Natural killer cell (primary cell): ENCODE data around the gene IGF1R. TPM values are rescaled to one million over a fixed set of nuclear protein-coding genes. Genes with fewer than 3 reads are reported as not detected.

ENCODE experiments used
- ATAC-seq, 3 donors: fragments of 150-1000 bp in 2 of 3; fragments of 200-7000 bp in 1 of 3; cut with Tn5 transposase; 1 replicate in 1 of 3; 2 replicates in 2 of 3; pipeline ENCODE4 v1.10.0; 2021; ENCODE audit warnings: mild to moderate bottlenecking in 2 of 3, moderate library complexity in 2 of 3
- DNase-seq, 2 donors: peaks; one replicate each; pipeline versions ENCODE4 v3.0.0 to v3.0.0-alpha.2; 2013 to 2021; ENCODE audit warnings: mixed read lengths in 1 of 2
- H3K27ac ChIP-seq: one replicate; pipeline ENCODE4 v1.5.1; 2013; ENCODE audit warnings: mild to moderate bottlenecking, low read length
- H3K27me3 ChIP-seq: one replicate; pipeline ENCODE4 v1.6.1; 2013; ENCODE audit warnings: low read length; ENCODE audit not compliant: control insufficient read depth, insufficient read depth
- H3K36me3 ChIP-seq: one replicate; pipeline ENCODE4 v1.6.1; 2013; ENCODE audit warnings: low read length; ENCODE audit not compliant: control insufficient read depth, insufficient read depth
- H3K4me1 ChIP-seq: one replicate; pipeline ENCODE4 v1.6.1; 2013; ENCODE audit warnings: low read length; ENCODE audit not compliant: control insufficient read depth, insufficient read depth
- H3K4me3 ChIP-seq: one replicate; pipeline ENCODE4 v1.5.1; 2013; ENCODE audit warnings: low read length
- H3K9me3 ChIP-seq: one replicate; pipeline ENCODE4 v1.6.1; 2013; ENCODE audit warnings: low read length; ENCODE audit not compliant: control insufficient read depth, insufficient read depth
- H3K27ac Mint-ChIP-seq, 2 donors: one replicate each; pipeline ENCODE4 v1.8.0; 2022; ENCODE audit warnings: mild to moderate bottlenecking in 2 of 2, mixed read lengths in 2 of 2, moderate library complexity in 1 of 2
- H3K27me3 Mint-ChIP-seq, 2 donors: one replicate each; pipeline ENCODE4 v1.8.0; 2022; ENCODE audit warnings: low read depth in 2 of 2, mixed read lengths in 2 of 2
- H3K36me3 Mint-ChIP-seq: one replicate; pipeline ENCODE4 v1.8.0; 2022; ENCODE audit warnings: mixed read lengths
- H3K4me1 Mint-ChIP-seq, 2 donors: one replicate each; pipeline ENCODE4 v1.8.0; 2022; ENCODE audit warnings: mixed read lengths in 2 of 2
- H3K4me3 Mint-ChIP-seq: one replicate; pipeline ENCODE4 v1.8.0; 2022; ENCODE audit warnings: mild to moderate bottlenecking, moderate library complexity, mixed read lengths
- H3K9me3 Mint-ChIP-seq, 2 donors: one replicate each; pipeline ENCODE4 v1.8.0; 2022; ENCODE audit warnings: mixed read lengths in 2 of 2
- CTCF ChIP-seq: fragments of 200-600 bp; IDR thresholded peaks from one replicate; pipeline ENCODE4 v1.8.0; 2022; ENCODE audit warnings: antibody characterized with exemption
- WGBS: methylation state at CpG from one replicate; pipeline ENCODE4 v1.1.7; 2013; ENCODE audit warnings: missing lambda C conversion rate; ENCODE audit not compliant: insufficient coverage; 5-methylcytosine and 5-hydroxymethylcytosine counted together
- intact Hi-C: fragments of 100-400 bp; cut with micrococcal nuclease; formaldehyde crosslinking; loops from one replicate; pipeline ENCODE4 v1.14.2; 2022
- total RNA-seq, 4 donors: library from RNA; stranded (reverse); fragments of 120-200 nt in 1 of 4; gene quantifications; one replicate each; pipeline versions ENCODE4 v1.2.3 to v1.2.4, GENCODE V29; 2013 to 2022

Gene IGF1R
- total RNA-seq, 3 donors from 2014 or later (not counting 1 experiment from before 2014, with no cell fraction given), result 47.3 to 50.7 (median 49.0) TPM

GRCh38 chr15:98711810-98712209 is 63.5 kb downstream of the IGF1R start:
- ATAC-seq, result no peak
- no peaks in the 10 kb centered on the region for H3K27me3 ChIP-seq
- 90% methylated on average over 2 of the region's 2 CpGs for WGBS
- H3K4me1 Mint-ChIP-seq, result peaks cover 51 to 65% of the 10 kb centered on the region in 2 donors
- no peak overlapping the region for H3K4me3 ChIP-seq
- no peaks in the 10 kb centered on the region for H3K27me3 Mint-ChIP-seq
- peaks cover 28% of the 10 kb centered on the region for H3K4me1 ChIP-seq
- H3K4me3 Mint-ChIP-seq, result no peak overlapping the region
- H3K27ac ChIP-seq, result no peak overlapping the region
- peaks cover 6% of the 10 kb centered on the region for H3K9me3 ChIP-seq
- peaks cover 2 to 9% of the 10 kb centered on the region in 2 donors for H3K9me3 Mint-ChIP-seq
- no peak overlapping the region for H3K27ac Mint-ChIP-seq
- no peaks in the 10 kb centered on the region for H3K36me3 Mint-ChIP-seq
- DNase-seq, result no peak
- intact Hi-C loops, result no loop called here
- TF ChIP-seq CTCF, result no peak
- peaks cover 8% of the 10 kb centered on the region for H3K36me3 ChIP-seq

GRCh38 chr15:98712845-98713584 is 64.7 kb downstream of the IGF1R start:
- Histone ChIP-seq H3K9me3 (peaks cover 6% of the 10 kb centered on the region), H3K27ac (no peak overlapping the region), H3K4me3 (no peak overlapping the region), H3K27me3 (no peaks in the 10 kb centered on the region), H3K36me3 (peaks cover 4% of the 10 kb centered on the region), H3K4me1 (peaks cover 28% of the 10 kb centered on the region)
- H3K4me1 Mint-ChIP-seq, result peaks cover 55 to 70% of the 10 kb centered on the region in 2 donors
- 92% methylated on average over 16 of the region's 16 CpGs for WGBS
- peaks cover 2 to 9% of the 10 kb centered on the region in 2 donors for H3K9me3 Mint-ChIP-seq
- intact Hi-C loops, result no loop called here
- ATAC-seq (no peak), DNase-seq (no peak)
- H3K27me3 Mint-ChIP-seq, result no peaks in the 10 kb centered on the region
- H3K36me3 Mint-ChIP-seq, result no peaks in the 10 kb centered on the region
- no peak overlapping the region for H3K27ac Mint-ChIP-seq
- TF ChIP-seq CTCF, result no peak
- H3K4me3 Mint-ChIP-seq, result no peak overlapping the region

GRCh38 chr15:98713585-98714001 is 65.3 kb downstream of the IGF1R start:
- Mint-ChIP-seq H3K36me3 (no peaks in the 10 kb centered on the region), H3K27me3 (no peaks in the 10 kb centered on the region), H3K4me3 (no peak overlapping the region), H3K9me3 (peaks cover 2 to 9% of the 10 kb centered on the region in 2 donors), H3K27ac (no peak overlapping the region), H3K4me1 (peaks cover 55 to 73% of the 10 kb centered on the region in 2 donors)
- no peak for TF ChIP-seq CTCF
- ATAC-seq (no peak), DNase-seq (peak in 1 of 2 donors; percentile 60)
- H3K4me3 ChIP-seq, result no peak overlapping the region
- no peaks in the 10 kb centered on the region for H3K27me3 ChIP-seq
- H3K27ac ChIP-seq, result no peak overlapping the region
- WGBS, result 49% methylated on average over 3 of the region's 3 CpGs
- peaks cover 28% of the 10 kb centered on the region for H3K4me1 ChIP-seq
- peaks cover 6% of the 10 kb centered on the region for H3K9me3 ChIP-seq
- intact Hi-C loops, result no loop called here
- peaks cover 4% of the 10 kb centered on the region for H3K36me3 ChIP-seq

- H3K36me3 ChIP-seq, result peaks cover 4% of the 10 kb centered on the region
- no peak for TF ChIP-seq CTCF
- Mint-ChIP-seq H3K27me3 (no peaks in the 10 kb centered on the region), H3K4me3 (no peak overlapping the region), H3K36me3 (no peaks in the 10 kb centered on the region), H3K9me3 (peaks cover 2 to 9% of the 10 kb centered on the region in 2 donors), H3K27ac (peak overlapping the region; percentile 2 to 17), H3K4me1 (peaks cover 55 to 71% of the 10 kb centered on the region in 2 donors)
- intact Hi-C loops, result no loop called here
- H3K27me3 ChIP-seq, result no peaks in the 10 kb centered on the region
- peaks cover 28% of the 10 kb centered on the region for H3K4me1 ChIP-seq
- 86% methylated on average over 7 of the region's 7 CpGs for WGBS
- no peak for ATAC-seq
- no peak overlapping the region for H3K27ac ChIP-seq
- H3K4me3 ChIP-seq, result no peak overlapping the region
- no peak for DNase-seq
- peaks cover 6% of the 10 kb centered on the region for H3K9me3 ChIP-seq
Measured at GRCh38 chr15:98714922-98715321, 66.6 kb downstream of the IGF1R start.
